SK-N-SH treated with all-trans-retinoic acid at 6 μM for 48 hours (cell line): Measurements from ENCODE around the gene CLTCL1.

Experiments
- ARNTL ChIP-seq: fragments of 450-650 bp; formaldehyde crosslinking; IDR thresholded peaks from 2 replicates; pipeline ENCODE4 v1.5.0; 2020; ENCODE audit warnings: low read depth, mild to moderate bottlenecking, moderate library complexity, borderline replicate concordance
- BACH2 ChIP-seq: fragments of 250-450 bp; sonication (Bioruptor Pico); IDR thresholded peaks from 2 replicates; pipeline ENCODE4 v1.9.0; 2021; ENCODE audit warnings: mild to moderate bottlenecking, borderline replicate concordance
- ISL1 ChIP-seq: fragments of 250-450 bp; sonication (Bioruptor Pico); IDR thresholded peaks from 2 replicates; pipeline ENCODE4 v2.1.2; 2022; ENCODE audit warnings: mild to moderate bottlenecking, moderate library complexity
- OSR1 ChIP-seq: fragments of 250-450 bp; sonication (Bioruptor Pico); IDR thresholded peaks from 2 replicates; pipeline ENCODE4 v1.8.0; 2022; ENCODE audit warnings: moderate library complexity, mild to moderate bottlenecking, inconsistent platforms
- ZC3H10 ChIP-seq: fragments of 250-450 bp; sonication (Bioruptor Pico); IDR thresholded peaks from 2 replicates; pipeline ENCODE4 v1.5.1; 2021; ENCODE audit warnings: mild to moderate bottlenecking, moderate library complexity
- ZFP3 ChIP-seq: fragments of 250-450 bp; sonication (Bioruptor Pico); IDR thresholded peaks from 2 replicates; pipeline ENCODE4 v1.5.0; 2020; ENCODE audit warnings: mild to moderate bottlenecking, moderate library complexity
- ZFP30 ChIP-seq: fragments of 450-650 bp; formaldehyde crosslinking; IDR thresholded peaks from 2 replicates; pipeline ENCODE4 v1.5.0; 2022; ENCODE audit warnings: mild to moderate bottlenecking, moderate library complexity
- TF ChIP-seq, protein P1 (sequence below): fragments of 250-450 bp; sonication (Bioruptor Pico); IDR thresholded peaks from 2 replicates; pipeline ENCODE4 v1.5.1; 2020; ENCODE audit warnings: low read depth, mild to moderate bottlenecking, moderate library complexity
- TF ChIP-seq, protein P2 (sequence below): fragments of 250-450 bp; sonication (Bioruptor Pico); IDR thresholded peaks from 2 replicates; pipeline ENCODE4 v1.8.0; 2020; ENCODE audit warnings: mild to moderate bottlenecking, moderate library complexity, borderline replicate concordance

GRCh38 chr22:19206287-19206686 lies 85.2 kb downstream of the CLTCL1 start:
- no peak for TF ChIP-seq BACH2 (CRISPR knock-in tag)
- TF ChIP-seq, protein P1, sequence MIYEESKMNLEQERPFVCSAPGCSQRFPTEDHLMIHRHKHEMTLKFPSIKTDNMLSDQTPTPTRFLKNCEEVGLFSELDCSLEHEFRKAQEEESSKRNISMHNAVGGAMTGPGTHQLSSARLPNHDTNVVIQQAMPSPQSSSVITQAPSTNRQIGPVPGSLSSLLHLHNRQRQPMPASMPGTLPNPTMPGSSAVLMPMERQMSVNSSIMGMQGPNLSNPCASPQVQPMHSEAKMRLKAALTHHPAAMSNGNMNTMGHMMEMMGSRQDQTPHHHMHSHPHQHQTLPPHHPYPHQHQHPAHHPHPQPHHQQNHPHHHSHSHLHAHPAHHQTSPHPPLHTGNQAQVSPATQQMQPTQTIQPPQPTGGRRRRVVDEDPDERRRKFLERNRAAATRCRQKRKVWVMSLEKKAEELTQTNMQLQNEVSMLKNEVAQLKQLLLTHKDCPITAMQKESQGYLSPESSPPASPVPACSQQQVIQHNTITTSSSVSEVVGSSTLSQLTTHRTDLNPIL (CRISPR knock-in tag): no peak
- TF ChIP-seq ZFP3 (CRISPR knock-in tag): no peak
- TF ChIP-seq, protein P2, sequence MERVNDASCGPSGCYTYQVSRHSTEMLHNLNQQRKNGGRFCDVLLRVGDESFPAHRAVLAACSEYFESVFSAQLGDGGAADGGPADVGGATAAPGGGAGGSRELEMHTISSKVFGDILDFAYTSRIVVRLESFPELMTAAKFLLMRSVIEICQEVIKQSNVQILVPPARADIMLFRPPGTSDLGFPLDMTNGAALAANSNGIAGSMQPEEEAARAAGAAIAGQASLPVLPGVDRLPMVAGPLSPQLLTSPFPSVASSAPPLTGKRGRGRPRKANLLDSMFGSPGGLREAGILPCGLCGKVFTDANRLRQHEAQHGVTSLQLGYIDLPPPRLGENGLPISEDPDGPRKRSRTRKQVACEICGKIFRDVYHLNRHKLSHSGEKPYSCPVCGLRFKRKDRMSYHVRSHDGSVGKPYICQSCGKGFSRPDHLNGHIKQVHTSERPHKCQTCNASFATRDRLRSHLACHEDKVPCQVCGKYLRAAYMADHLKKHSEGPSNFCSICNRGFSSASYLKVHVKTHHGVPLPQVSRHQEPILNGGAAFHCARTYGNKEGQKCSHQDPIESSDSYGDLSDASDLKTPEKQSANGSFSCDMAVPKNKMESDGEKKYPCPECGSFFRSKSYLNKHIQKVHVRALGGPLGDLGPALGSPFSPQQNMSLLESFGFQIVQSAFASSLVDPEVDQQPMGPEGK: no peak
- no peak for TF ChIP-seq OSR1 (CRISPR knock-in tag)
- no peak for TF ChIP-seq ISL1
- no peak for TF ChIP-seq ZC3H10 (CRISPR knock-in tag)
- no peak for TF ChIP-seq ZFP30
- TF ChIP-seq ARNTL: no peak
